ENCODE measurements around the gene SS18.

Gene SS18

GRCh38 chr18:26002375-26002910, 88.0 kb downstream of the SS18 start:
- no peak for DNase-seq (ENCODE audit: low read depth)

GRCh38 chr18:25998461-25998860, 92.0 kb downstream of the SS18 start:
- no peak for DNase-seq (ENCODE audit: low read depth)

- no peak for DNase-seq (ENCODE audit: low read depth)
These were observed 97.8 kb downstream of the SS18 start for GRCh38 chr18:25992566-25992965.

DNA sequence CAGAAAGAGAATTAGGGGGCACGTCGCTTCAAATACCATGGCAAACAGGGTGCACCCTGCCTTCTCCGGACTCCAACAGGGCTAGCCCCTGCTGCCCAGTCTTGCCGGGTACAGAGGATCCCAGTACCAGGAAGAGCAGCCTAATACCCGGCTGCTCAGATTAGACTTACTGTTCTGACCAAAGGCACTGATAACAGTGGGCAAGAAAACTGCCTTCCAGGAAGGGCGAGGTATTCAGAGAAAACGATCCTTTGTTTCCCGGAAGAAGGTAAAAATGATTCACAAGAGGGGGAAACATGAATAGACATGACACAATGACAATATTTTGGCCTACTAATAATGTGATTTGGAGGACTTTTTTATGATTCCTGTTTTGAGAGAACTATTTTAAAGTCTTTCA, 99.9 kb downstream of the SS18 start:
- DNase-seq (ENCODE audit: low read depth): no peak

DNA sequence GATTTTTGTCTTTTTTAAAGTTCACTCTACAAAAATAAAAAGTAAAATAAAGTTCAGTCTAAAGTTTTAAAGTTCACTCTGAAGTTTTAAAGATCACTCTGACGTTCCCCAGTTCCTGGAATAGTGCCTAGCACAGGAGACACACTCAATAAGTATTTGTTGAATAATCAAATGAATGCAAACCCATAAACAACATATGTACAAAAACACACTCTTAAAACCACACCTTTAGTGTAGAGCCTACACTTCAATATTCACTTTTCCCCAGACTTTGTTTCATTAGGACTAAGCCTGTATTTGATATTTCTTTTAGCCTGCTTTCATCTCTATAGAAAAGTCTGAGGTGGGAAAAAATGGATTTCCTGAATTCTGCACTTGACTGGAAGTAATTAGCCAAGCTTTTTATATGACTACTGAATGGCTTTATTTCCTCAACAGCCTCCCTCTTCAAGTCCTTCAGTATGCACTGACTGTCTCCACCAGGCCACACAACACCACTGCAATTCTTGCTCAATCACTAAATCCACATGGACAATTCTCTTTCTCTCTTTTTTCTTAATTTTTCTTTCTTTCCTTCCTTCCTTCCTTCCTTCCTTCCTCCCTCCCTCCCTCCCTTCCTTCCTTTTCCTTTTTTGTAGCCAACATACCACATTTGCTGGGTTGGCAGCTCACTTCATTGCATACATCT, 104.6 kb downstream of the SS18 start:
- no peak for DNase-seq (ENCODE audit: low read depth)

- DNase-seq (ENCODE audit: low read depth): no peak
These were observed 106.7 kb downstream of the SS18 start for GRCh38 chr18:25983730-25984129.

DNA sequence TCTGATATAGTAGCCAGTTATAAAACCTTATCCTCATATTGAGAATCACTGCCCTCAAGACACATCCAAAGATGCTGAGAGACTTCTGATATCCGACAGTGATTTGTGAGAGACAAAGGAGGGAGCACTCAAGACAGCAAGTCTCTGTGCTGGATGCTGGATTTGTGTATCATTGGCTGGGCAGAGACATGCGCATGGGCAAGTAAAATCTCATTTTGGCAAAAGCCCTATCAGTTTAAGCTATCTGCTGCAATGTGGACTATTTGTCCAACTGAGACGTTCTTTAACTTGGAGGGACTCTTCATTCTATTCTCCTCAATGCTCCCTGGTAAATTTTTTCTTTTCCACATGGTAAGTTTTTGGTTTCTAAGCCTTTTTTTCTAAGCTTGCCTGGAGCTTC, 107.5 kb downstream of the SS18 start:
- DNase-seq (ENCODE audit: low read depth): no peak

GRCh38 chr18:25982153-25982552, 108.3 kb downstream of the SS18 start:
- DNase-seq (ENCODE audit: low read depth): no peak

DNA sequence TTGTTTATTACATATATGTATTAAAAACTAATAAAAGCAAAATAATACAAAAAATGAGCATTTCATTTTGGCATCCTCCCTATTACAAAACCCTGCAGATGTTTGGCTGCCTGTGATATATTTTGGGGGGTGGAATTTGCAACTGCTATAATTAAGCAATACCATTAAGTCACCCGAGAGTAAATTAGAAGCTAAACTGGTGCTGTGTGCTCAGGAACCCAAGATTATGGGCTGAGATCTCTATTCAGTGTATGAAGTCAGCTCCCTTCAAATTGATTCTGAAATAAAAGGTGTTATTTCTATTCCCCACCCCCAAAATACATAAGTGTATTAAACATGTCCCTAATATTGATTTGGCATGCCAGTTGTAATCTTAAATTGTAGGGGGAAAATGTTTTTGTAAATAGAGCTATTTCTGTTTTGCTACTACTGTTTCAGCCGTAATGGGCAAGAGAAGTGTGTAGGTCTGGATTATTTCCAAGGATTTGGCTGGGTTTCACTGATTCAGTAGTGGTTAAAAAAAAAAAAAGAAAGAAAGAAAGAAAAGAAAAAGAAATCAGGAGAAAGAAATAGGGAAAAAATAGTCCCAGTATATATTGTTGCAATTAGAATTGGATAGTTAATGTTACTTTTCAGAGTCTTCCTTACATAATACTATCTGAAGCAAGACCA, 110.9 kb downstream of the SS18 start:
- no peak for DNase-seq (ENCODE audit: low read depth)

GRCh38 chr18:25976554-25976953, 113.9 kb downstream of the SS18 start:
- DNase-seq (ENCODE audit: low read depth): no peak

- no peak for DNase-seq (ENCODE audit: low read depth)
These were observed 115.8 kb downstream of the SS18 start for GRCh38 chr18:25974630-25975077.

Measured in HS-27A (cell line).